GM21515 (cell line): ENCODE results near the gene SOX3.

Experiments
- ATAC-seq: cut with Tn5 transposase; IDR thresholded peaks from one replicate; pipeline ENCODE4 v1.9.1; 2021; ENCODE audit not compliant: unreplicated experiment

Gene SOX3

DNA sequence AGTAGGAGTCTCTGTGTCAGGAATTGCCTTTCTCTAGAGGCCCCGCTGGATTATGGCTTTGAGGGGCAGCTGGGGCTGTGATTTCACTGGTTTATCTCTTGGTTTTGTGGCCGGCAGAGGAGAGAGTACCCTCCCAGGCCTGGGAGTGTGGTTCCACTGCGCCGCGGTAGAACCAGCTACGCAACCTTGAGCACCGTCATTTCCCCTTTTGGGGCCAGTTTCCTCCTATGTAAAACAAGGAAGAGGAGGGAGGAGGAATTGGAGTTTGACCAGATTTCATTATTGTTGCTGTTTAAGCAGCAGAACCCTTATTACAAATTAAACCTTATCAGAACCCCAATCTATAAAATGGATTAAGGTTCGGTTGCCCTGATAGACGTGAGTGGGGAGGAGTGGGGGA is 4.4 kb downstream of the SOX3 start:
- ATAC-seq = no peak

DNA sequence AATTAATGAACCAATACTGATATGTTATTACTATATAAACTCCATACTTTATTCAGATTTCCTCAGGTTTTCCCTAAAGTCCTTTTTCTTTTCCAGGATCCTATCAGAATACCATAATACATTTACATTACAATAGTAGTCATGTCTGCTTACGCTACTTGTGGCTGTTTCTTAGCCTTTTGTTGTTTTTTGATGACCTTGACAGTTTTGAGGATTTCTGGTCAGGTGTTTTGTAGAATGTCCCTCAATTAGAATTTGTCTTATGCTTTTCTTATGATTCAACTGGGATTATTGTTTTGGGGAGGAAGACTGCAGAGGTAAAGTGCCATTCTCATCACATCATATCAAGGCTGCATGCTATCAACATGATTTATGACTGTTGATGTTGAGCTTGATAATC is 9.1 kb downstream of the SOX3 start:
- no peak for ATAC-seq

DNA sequence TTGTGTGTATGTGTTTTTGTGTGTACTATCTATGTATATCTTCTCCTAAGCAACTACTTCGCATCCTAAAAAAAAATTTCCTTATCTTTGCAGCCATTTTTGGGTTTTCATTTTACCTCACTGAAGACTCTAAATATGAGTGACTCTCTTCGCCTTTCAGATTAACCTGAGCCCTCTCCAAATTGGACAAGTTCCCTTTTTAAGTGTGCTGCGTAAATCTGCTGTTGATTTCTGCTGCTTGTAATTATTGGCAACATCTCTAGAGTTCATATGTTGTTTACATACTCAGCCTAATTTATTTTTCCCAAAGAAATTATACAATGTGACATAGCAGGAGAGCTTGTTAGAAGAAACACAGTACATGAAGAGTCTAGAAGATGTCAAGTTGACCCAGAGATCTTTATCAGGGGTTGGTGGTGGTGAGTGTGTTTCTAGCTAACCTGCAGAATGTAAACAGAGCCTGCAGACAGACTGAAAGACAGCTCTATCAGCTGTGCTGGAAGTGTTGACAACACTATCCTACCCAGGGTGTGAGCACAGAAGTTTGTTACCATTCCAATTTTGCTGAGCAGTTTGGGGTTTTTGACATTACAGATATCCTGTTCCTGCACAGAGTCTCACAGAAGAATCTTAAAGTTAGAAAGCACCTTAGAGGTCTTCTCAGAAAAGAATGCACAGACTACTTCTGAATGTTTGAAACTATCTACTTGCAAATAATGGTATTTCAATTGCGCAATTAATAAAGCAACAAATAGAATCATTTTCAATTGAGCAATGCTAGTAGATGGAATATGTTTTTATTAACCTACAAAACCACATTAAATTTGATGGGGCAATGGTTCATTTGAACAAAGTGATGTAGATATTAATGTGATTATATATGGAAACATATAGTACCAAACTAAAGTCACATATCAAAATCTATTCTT is 12.5 kb downstream of the SOX3 start:
- no peak for ATAC-seq

DNA sequence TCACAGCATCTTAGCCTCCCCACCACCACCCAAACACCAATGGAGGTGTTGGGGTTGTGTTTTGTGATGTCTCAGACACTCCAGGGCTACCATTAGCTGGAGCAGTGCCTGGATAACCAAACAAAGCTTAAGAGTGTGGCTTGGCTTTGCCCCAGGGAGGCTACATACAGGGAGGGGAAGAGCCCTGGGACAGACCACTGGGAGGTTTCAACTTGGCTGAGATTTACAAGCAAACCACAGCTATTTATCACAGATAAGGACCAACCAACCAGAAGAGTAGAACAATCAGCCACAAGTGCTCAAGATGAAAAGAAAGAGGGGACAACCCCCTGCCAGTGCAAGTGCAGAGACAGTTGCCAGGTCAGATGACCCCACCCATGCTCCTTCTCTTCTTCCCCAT is 24.1 kb downstream of the SOX3 start:
- ATAC-seq = no peak

DNA sequence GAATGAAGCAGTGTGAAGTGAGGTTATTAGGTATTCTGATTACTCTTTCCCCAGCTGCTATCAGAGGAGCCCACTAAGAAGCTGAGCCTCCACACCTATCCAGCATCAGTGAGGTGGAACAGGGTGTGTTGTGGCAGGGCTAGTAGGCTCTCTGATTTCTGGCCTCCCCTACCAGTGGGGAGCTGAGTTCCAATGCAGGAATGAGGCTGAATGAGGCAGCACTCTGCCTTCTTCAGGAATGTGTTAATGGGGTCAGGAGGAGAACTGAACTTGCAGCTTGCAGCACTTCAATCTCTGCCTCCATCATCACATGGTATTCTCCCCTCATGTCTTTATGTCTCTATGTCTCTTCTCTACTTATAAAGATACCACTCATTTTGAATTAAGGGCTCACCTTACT is 26.9 kb downstream of the SOX3 start:
- ATAC-seq = no peak

DNA sequence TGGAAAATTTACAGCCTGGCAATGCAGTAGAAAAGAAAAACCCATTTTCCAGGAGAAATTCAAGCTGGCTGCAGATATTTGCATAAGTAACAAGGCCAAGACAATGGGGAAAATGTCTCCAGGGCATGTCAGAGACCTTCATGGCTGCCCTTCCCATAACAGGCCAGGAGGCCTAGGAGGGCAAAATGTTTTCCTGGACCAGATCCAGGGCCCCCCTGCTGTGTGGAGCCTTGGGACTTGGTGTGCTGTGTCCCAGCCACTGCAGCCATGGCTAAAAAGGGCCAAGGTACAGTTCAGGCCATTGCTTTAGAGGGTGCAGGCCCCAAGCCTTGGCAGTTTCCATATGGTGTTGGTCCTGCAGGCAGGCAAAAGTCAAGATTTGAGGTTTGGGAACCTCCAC is 29.8 kb downstream of the SOX3 start:
- no peak for ATAC-seq

DNA sequence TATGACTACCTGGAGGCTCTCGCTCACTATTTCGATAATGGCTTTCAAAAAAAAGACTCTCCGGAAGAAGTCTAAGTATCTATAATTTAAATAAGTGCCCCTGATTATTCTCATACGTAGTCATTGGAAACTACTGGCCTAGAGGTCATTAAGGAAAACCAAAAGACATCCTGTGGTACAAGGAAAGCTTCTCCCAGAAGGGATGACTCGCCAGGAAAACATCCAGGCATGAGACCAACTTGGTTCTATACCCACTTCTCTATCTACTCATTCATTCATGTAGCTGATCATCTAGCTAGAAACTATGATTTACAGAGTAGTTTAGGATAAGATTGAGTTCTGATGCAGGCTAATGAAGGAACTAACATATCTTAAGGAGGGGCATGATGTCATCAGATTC is 37.7 kb downstream of the SOX3 start:
- no peak for ATAC-seq
